GM18517 (cell line): ENCODE measurements around the gene CLTC.

ENCODE experiments used
- ATAC-seq: cut with Tn5 transposase; IDR thresholded peaks from one replicate; pipeline ENCODE4 v1.9.1; 2021; ENCODE audit warnings: mild to moderate bottlenecking, moderate library complexity; ENCODE audit not compliant: unreplicated experiment

Gene CLTC

DNA sequence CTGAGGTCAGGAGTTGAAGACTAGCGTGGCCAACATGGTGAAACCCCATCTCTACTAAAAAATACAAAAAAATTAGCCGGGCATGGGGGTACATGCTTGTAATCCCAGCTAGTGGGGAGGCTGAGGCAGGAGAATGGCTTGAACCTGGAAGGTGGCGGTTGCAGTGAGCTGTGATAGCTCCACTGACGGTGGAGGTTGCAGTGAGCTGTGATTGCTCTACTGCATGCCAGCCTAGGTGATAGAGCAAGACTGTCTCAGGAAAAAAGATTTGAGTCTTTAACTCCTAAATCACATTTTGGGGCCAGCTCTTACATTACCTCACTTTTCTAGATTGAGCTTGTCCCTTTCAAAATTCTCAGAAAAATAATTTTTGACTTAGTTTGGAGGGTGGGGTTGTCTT, 102.9 kb downstream of the CLTC start:
- no peak for ATAC-seq

DNA sequence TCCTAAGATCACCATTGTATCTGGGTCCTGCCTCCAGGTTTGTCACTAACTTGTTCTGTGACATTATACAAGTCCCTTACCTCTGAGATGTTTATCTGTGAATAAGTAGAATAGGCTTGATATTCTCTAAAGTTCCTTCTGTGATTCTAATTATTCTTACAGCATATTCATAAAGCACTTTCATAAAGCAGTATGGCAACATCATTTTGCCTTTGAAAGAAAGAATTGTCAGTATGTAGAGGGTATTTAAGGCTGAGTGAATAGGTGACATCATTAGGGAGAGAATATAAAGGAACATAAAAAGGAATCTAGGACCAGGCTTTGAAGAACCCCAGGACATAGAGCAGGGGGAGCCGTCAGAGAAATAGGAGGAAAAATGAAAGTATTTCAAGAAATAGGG, 103.3 kb downstream of the CLTC start:
- ATAC-seq: no peak

GRCh38 chr17:59723607-59724006, 103.9 kb downstream of the CLTC start:
- ATAC-seq: no peak

DNA sequence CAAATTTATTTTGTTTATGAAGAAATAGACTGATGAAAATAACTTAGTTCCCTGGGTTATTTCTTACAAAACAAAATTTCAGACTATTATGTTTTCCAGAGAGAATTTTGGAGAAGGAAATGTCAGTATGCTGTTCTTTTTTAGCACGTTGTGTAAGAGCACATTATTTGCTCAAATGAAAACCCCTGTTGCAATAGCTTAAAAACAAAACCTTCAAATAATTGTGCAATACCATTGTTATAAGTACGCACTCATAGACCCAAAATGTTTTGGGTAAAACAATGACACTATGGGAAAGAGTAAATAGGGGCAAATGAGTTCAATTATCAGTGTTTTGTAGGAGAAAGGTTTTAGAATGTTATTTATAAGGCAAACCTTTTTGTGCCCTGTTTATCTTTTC, 106.0 kb downstream of the CLTC start:
- no peak for ATAC-seq

GRCh38 chr17:59727817-59728533, 108.3 kb downstream of the CLTC start:
- no peak for ATAC-seq

- no peak for ATAC-seq
Observed at GRCh38 chr17:59730268-59730834, 110.7 kb downstream of the CLTC start.

DNA sequence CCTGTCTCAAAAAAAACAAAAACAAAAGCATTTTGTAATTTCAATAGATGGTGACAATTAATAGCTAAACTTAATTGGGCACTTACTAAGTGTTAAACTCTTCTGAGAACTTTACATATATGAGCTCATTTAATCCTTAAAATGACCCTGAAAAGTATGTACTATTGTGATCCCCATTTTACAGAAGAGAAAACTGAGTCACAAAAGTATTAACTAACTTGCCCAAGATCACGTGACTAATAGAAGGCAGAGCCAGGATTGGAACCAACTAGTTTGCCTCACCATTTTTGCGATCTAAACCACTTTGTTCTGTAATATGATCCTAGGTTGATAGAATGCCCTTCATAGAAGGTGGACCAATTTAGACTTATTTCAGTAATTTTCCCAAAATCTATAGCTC, 114.0 kb downstream of the CLTC start:
- ATAC-seq: no peak

DNA sequence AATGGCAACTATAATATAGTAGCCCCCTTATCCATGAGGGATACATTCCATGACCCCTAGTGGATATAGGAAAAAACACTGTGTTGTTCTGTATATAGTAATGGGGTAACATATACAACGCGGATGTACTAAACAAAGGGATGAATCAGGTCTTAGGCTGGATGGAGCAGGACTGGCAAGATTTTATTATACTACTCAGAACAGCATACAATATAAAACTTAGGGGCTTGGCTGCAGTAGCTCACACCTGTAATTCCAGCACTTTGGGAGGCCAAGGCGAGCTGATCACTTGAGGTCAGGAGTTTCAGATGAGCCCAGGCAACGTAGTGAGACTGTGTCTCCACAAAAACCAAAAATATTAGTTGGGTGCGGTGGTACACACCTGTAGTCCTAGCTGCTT, 114.5 kb downstream of the CLTC start:
- no peak for ATAC-seq

- ATAC-seq: no peak
Observed at GRCh38 chr17:59737324-59737723, 117.6 kb downstream of the CLTC start.

DNA sequence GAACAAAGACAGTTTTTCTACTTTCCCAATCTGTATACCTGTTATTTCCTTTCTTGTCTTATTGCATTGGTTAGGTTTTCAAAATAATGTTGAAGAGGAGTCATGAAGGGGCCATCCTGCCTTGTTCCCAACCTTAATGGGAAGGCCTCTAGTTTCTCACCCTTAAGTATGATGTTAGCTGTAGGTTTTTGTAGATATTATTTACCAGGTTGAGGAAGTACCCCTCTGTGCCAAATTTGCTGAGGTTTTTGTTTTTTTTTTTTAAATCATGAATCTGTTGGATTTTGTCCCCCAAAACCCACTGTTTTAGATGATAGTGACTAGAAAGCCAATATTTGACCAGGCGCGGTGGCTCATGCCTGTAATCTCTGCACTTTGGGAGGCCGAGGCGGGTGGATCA, 124.1 kb downstream of the CLTC start:
- no peak for ATAC-seq

GRCh38 chr17:59745040-59745439, 125.3 kb downstream of the CLTC start:
- ATAC-seq: no peak
